Peyer's patch (tissue), 4 donors: Measurements from ENCODE around the gene CAMK2B.

Experiments
- POLR2A ChIP-seq, 2 donors: fragments of 450-650 bp; IDR thresholded peaks; one replicate each; pipeline ENCODE4 v1.5.1; 2017; ENCODE audit warnings: antibody characterized with exemption in 2 of 2, mild to moderate bottlenecking in 2 of 2, moderate library complexity in 2 of 2
- TF ChIP-seq, protein P1 (sequence below), 6 experiments: fragments of 450-650 bp in 4 of 6; fragments of 200-600 bp in 2 of 6; sonication (generic) in 1 of 6; IDR thresholded peaks; one replicate each; pipeline ENCODE4 v1.5.1; 2017 to 2019; ENCODE audit warnings: antibody characterized with exemption in 6 of 6, mild to moderate bottlenecking in 3 of 6, moderate library complexity in 1 of 6

DNA sequence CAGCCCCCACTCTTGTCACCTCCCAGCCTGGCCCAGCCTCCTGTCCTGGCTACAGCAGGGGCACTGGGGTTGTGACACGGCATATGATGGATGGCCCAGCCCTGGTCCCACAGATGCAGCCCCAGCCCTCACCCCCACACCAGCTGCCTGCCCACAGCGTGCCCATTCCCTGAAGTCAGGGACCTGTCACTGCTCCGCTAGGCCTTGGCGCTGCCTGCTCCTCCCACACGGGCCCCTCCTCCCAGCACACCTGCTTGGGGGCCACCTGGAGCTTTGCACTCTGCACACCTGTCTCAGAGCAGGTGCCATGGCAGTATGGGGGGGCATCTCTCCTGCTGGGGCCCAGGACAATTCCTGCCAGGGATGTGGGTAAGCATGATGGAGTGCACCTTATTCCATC, 139.7 kb downstream of the CAMK2B start:
- no peak for TF ChIP-seq POLR2A (IDR thresholded peaks at IDR 0.05)
- TF ChIP-seq, protein P1, sequence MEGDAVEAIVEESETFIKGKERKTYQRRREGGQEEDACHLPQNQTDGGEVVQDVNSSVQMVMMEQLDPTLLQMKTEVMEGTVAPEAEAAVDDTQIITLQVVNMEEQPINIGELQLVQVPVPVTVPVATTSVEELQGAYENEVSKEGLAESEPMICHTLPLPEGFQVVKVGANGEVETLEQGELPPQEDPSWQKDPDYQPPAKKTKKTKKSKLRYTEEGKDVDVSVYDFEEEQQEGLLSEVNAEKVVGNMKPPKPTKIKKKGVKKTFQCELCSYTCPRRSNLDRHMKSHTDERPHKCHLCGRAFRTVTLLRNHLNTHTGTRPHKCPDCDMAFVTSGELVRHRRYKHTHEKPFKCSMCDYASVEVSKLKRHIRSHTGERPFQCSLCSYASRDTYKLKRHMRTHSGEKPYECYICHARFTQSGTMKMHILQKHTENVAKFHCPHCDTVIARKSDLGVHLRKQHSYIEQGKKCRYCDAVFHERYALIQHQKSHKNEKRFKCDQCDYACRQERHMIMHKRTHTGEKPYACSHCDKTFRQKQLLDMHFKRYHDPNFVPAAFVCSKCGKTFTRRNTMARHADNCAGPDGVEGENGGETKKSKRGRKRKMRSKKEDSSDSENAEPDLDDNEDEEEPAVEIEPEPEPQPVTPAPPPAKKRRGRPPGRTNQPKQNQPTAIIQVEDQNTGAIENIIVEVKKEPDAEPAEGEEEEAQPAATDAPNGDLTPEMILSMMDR (IDR thresholded peaks at IDR 0.05), result no peak
